NCI-H2081 treated with DMSO at 0.1 percent for 48 hours (cell line): ENCODE data around the gene MT3.
"Not testable (repeated sequence)": the region's sequence is repeated elsewhere in the genome, so short reads cannot be mapped to it uniquely, and the experiment has no call there.

Source experiments
- DNase-seq: peaks from one replicate; lab custom pipeline; 2025; lab: John Stamatoyannopoulos, UW

Gene MT3

GRCh38 chr16:56580391-56581048, 8.8 kb upstream of the MT3 start:
- DNase-seq = no peak

- DNase-seq = not testable (repeated sequence)
These were observed 6.4 kb upstream of the MT3 start for GRCh38 chr16:56582911-56583310.

- DNase-seq = no peak
These were observed 5.8 kb upstream of the MT3 start for GRCh38 chr16:56583351-56584168.

- DNase-seq = no peak
These were observed 5.1 kb upstream of the MT3 start for GRCh38 chr16:56584276-56584675.

GRCh38 chr16:56588781-56589140, 567 bp upstream of the MT3 start:
- no peak for DNase-seq

GRCh38 chr16:56591377-56592060, 2.2 kb downstream of the MT3 start:
- no peak for DNase-seq

GRCh38 chr16:56593573-56594291, 4.4 kb downstream of the MT3 start:
- DNase-seq = no peak

- no peak for DNase-seq
These were observed 4.9 kb downstream of the MT3 start for GRCh38 chr16:56594292-56594619.

GRCh38 chr16:56600398-56600999, 11.2 kb downstream of the MT3 start:
- DNase-seq = peak; percentile 0

GRCh38 chr16:56601325-56601724, 12.0 kb downstream of the MT3 start:
- DNase-seq = no peak

GRCh38 chr16:56603589-56603988, 14.3 kb downstream of the MT3 start:
- peak; percentile 0 for DNase-seq

GRCh38 chr16:56604966-56605365, 15.6 kb downstream of the MT3 start:
- no peak for DNase-seq

- DNase-seq = no peak
These were observed 16.1 kb downstream of the MT3 start for GRCh38 chr16:56605475-56605874.

- DNase-seq = no peak
These were observed 16.7 kb downstream of the MT3 start for GRCh38 chr16:56606071-56606475.

- DNase-seq = no peak
These were observed 17.3 kb downstream of the MT3 start for GRCh38 chr16:56606476-56607108.

GRCh38 chr16:56607109-56607618, 17.8 kb downstream of the MT3 start:
- no peak for DNase-seq

- DNase-seq = no peak
These were observed 18.3 kb downstream of the MT3 start for GRCh38 chr16:56607675-56608042.

- peak; percentile 2 for DNase-seq
These were observed 18.9 kb downstream of the MT3 start, which contains the start of gene MT2A for GRCh38 chr16:56608043-56608875. Gene MT2A, plus strand, starts transcription at chr16:56608584. Its CDS starts 72 bp downstream, at chr16:56608656.

GRCh38 chr16:56608876-56609462, 19.6 kb downstream of the MT3 start:
- DNase-seq = no peak

GRCh38 chr16:56609463-56609921, 20.2 kb downstream of the MT3 start:
- no peak for DNase-seq
